Measurements from ENCODE around the gene UBALD2. TPM values are rescaled to one million over a fixed set of nuclear protein-coding genes. Genes with fewer than 3 reads are reported as not detected.
"Not testable (repeated sequence)": the region's sequence is repeated elsewhere in the genome, so short reads cannot be mapped to it uniquely, and the experiment has no call there.

UBALD2 gene
- total and polyA plus RNA-seq, 2 of the 8 experiments (the other 6 are each of a cell fraction or from before 2014, with no cell fraction given): 17.8 to 22.6 TPM

DNA sequence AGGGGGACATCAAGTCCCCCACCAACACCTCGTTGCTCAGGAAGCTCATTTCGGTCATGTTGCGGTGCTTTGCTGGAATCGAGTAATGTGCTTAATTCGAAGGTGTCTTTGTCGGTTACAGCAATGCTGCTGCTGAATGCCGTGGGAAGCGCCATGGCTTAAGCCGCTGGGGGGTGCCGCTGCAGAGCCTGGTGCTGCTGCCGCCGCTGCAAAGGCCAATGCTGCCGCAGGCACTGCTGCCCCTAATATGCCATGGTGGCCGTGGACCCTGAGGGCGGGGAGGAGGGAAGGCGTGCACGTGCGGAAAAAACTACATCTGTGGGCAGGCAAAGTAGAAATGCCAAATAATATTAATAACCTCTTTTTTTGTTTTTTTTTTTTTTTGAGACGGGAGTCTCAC is 38.4 kb upstream of the UBALD2 start:
- H3K4me3 ChIP-seq (ENCODE audit: extremely low read depth in 1 of 4, insufficient read depth in 2 of 4, low read depth in 3 of 4, low read length in 4 of 4); H3K4me1 ChIP-seq (replicated peaks in 1 of 4; ENCODE audit: control insufficient read depth in 3 of 4, insufficient read depth in 4 of 4, low read length in 3 of 4); H4K20me1 ChIP-seq (replicated peaks in 1 of 2; ENCODE audit: control insufficient read depth in 1 of 2, insufficient read depth in 2 of 2, low read length in 2 of 2); H2BK120ac ChIP-seq (replicated peaks; ENCODE audit: low read depth, low read length); H3K27me3 ChIP-seq (replicated peaks in 1 of 4; ENCODE audit: control insufficient read depth in 3 of 4, extremely low read depth in 1 of 4, insufficient read depth in 3 of 4, low read length in 3 of 4); H2BK20ac ChIP-seq (ENCODE audit: low read length); H4K8ac ChIP-seq (ENCODE audit: extremely low read depth, insufficient read depth, low read length); H3K79me1 ChIP-seq (ENCODE audit: low read depth, low read length); H4K91ac ChIP-seq (replicated peaks; ENCODE audit: insufficient read length, low read length); FAIRE-seq; POLR2A ChIA-PET (ENCODE audit: partially characterized antibody); CTCF ChIA-PET (ENCODE audit: partially characterized antibody); H3K23me2 ChIP-seq (ENCODE audit: low read depth, low read length); H3K23ac ChIP-seq (ENCODE audit: insufficient read length); H3K56ac ChIP-seq (replicated peaks; ENCODE audit: insufficient read length, low read depth, low read length); H2BK12ac ChIP-seq (ENCODE audit: low read depth, low read length); H3K27ac ChIP-seq (ENCODE audit: low read depth, low read length); H3K14ac ChIP-seq (ENCODE audit: insufficient read length); H3K9ac ChIP-seq (replicated peaks in 1 of 4; ENCODE audit: extremely low read depth in 1 of 4, low read depth in 3 of 4, low read length in 3 of 4); H2AFZ ChIP-seq (ENCODE audit: low read length); H4K5ac ChIP-seq (ENCODE audit: insufficient read length, low read depth, low read length); H3K18ac ChIP-seq (ENCODE audit: extremely low read depth, low read length); H3K4me2 ChIP-seq (ENCODE audit: insufficient read depth in 1 of 2, low read depth in 2 of 2, low read length in 2 of 2); H2AK5ac ChIP-seq (ENCODE audit: low read depth, low read length); H3K4ac ChIP-seq (replicated peaks; ENCODE audit: insufficient read length, low read depth, low read length); H3K36me3 ChIP-seq (ENCODE audit: control insufficient read depth in 2 of 4, insufficient read depth in 4 of 4, low read length in 3 of 4); H2BK15ac ChIP-seq (ENCODE audit: low read length); H3K9me3 ChIP-seq (ENCODE audit: insufficient read depth in 2 of 2, low read depth in 1 of 2, low read length in 1 of 2); H3K79me2 ChIP-seq (ENCODE audit: control insufficient read depth in 1 of 2, insufficient read depth in 2 of 2, low read length in 2 of 2); H2BK5ac ChIP-seq (ENCODE audit: low read depth, low read length): not testable (repeated sequence)
- DNase-seq (ENCODE audit: low read depth in 1 of 2, low spot score in 2 of 2): peak in 1 of 2 experiments; percentile 41
- WGBS, 2 experiments (ENCODE audit: extremely low coverage in 1 of 2, insufficient coverage in 1 of 2, insufficient read length in 1 of 2, insufficient replicate concordance in 2 of 2, low coverage in 1 of 2, low lambda C conversion rate in 2 of 2, missing lambda C conversion rate in 1 of 2): 94% methylated on average over 18 of the region's 19 CpGs; no CpG with 5 or more reads in 1 of the 2 experiments

All from H1 (cell line).